ENCODE measurements around the gene SMAD6. TPM values are rescaled to one million over a fixed set of nuclear protein-coding genes. Genes with fewer than 3 reads are reported as not detected.

The SMAD6 gene
- total RNA-seq: 19.3 and 30.0 TPM in 2 replicates

DNA sequence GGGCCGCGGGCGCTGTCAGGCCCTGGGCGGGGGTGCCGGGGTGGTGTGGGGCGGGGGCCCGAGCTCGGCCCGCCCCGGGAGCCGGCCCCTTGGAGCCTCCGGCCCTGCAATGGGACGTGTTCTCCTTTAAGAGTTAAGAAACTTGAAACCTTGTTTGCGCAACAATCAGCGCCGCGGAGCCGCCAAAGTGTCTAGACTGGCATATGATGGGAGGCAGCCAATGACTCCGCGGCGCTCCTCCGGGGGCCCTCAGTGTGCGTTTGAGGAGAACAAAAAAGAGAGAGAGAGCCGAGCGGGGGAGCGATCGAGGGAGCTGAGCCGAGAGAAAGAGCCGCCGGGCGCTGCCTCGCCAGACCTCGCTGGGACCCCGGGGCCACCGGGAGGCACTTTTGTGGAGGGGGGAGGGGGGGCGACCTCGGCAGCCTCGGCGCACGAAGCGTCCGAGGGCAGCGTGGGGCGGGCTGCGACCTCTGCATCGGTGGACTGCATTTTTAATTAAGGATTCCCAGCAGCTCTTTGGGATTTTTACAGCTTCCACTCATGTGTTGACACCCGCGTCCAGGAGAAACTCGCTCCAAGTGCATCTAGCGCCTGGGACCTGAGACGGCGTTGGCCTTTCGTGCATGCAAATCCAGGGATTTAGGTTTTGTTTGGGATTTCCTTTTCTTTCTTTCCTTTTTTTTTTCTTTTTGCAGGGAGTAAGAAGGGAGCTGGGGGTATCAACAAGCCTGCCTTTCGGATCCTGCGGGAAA is at the start of gene SMAD6:
TSS of gene SMAD6 (plus strand) at position 202 of the 752 bp plus-strand sequence. CDS start 1,023 bp downstream, outside the sequence.

Other genes with a start within 250 kb of the SMAD6 start
- 8.4 and 16.2 TPM in 2 replicates for gene SNAPC5, start 204.5 kb upstream of the SMAD6 start, total RNA-seq
- gene RPL4, start 197.4 kb upstream of the SMAD6 start, total RNA-seq: 2,559 and 3,846 TPM in 2 replicates
- 8.4 and 10.5 TPM in 2 replicates for gene ZWILCH, start 196.9 kb upstream of the SMAD6 start, total RNA-seq
- gene LCTL, start 136.2 kb upstream of the SMAD6 start, total RNA-seq: 7.8 and 9.2 TPM in 2 replicates